22Rv1 (cell line): ENCODE measurements around the gene BMPER.

Source experiments
- ZFX ChIP-seq: fragments of 450-650 bp; IDR thresholded peaks from 2 replicates; pipeline ENCODE4 v1.6.1; 2017; ENCODE audit warnings: antibody characterized with exemption, borderline replicate concordance
- TF ChIP-seq, protein P1 (sequence below): fragments of 450-650 bp; IDR thresholded peaks from 2 replicates; pipeline ENCODE4 v1.5.1; 2017; ENCODE audit warnings: mild to moderate bottlenecking

DNA sequence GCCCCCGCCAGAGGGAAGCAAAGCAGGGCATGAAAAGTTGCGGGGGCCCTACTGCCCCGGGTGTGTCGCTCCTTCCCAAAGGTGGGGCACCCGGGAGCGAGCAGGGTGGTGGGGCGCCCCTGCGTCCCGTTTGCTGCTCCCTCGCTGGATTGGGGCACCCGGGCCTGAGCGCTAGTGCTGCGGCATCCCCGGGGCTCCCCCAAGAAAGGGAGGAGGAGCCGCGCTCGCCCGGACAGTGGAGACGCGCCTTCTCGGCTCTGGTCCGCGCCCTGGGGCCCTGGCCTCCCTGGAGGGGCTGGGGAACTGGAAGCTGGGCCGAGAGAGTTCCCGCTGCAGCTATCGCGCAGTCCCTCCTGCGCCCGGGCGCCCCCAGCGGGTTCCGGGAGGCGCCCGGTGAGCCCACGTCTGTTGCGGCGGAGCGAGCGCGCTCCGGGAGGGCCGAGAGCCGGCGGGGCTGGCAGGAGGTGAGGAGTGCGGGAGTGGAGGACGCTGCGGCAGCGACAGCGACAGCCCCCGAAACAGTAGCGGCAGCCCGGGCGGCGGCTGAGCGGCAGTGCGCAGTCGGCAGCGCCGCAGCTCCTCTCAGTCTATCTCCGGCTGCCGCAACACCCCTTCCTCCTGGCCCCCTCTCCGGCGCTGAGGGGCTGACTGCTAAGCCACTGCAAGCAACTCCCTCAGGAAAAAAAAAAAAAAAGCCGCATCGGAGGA lies 504 bp upstream of the BMPER start:
- TF ChIP-seq, protein P1, sequence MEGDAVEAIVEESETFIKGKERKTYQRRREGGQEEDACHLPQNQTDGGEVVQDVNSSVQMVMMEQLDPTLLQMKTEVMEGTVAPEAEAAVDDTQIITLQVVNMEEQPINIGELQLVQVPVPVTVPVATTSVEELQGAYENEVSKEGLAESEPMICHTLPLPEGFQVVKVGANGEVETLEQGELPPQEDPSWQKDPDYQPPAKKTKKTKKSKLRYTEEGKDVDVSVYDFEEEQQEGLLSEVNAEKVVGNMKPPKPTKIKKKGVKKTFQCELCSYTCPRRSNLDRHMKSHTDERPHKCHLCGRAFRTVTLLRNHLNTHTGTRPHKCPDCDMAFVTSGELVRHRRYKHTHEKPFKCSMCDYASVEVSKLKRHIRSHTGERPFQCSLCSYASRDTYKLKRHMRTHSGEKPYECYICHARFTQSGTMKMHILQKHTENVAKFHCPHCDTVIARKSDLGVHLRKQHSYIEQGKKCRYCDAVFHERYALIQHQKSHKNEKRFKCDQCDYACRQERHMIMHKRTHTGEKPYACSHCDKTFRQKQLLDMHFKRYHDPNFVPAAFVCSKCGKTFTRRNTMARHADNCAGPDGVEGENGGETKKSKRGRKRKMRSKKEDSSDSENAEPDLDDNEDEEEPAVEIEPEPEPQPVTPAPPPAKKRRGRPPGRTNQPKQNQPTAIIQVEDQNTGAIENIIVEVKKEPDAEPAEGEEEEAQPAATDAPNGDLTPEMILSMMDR = no peak; the same call in none of the 2 replicates
- no peak for TF ChIP-seq ZFX
